ENCODE data around the gene EPRS1.

Gene EPRS1

DNA sequence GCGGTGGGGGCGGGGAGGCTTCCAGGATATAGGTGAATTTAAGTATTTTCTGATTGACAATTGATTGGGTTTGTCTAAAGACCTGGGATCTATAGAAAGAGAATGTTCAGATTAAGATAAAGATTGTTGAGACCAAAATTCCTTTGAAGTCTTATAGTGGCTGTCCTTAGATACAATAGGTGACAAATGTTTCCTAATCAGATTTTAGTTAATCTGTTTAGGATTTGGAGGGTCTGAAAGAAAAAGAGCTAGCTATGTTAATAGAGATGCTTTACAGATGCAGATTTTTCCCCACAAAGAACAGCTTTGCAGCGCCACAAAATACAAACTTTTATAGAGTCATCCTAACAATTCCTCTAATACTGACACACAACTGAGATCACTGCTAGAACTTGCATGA, 14.6 kb upstream of the EPRS1 start:
- TF ChIP-seq, protein P1, sequence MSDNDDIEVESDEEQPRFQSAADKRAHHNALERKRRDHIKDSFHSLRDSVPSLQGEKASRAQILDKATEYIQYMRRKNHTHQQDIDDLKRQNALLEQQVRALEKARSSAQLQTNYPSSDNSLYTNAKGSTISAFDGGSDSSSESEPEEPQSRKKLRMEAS (IDR thresholded peaks at IDR 0.05): no peak
- TF ChIP-seq, protein P2, sequence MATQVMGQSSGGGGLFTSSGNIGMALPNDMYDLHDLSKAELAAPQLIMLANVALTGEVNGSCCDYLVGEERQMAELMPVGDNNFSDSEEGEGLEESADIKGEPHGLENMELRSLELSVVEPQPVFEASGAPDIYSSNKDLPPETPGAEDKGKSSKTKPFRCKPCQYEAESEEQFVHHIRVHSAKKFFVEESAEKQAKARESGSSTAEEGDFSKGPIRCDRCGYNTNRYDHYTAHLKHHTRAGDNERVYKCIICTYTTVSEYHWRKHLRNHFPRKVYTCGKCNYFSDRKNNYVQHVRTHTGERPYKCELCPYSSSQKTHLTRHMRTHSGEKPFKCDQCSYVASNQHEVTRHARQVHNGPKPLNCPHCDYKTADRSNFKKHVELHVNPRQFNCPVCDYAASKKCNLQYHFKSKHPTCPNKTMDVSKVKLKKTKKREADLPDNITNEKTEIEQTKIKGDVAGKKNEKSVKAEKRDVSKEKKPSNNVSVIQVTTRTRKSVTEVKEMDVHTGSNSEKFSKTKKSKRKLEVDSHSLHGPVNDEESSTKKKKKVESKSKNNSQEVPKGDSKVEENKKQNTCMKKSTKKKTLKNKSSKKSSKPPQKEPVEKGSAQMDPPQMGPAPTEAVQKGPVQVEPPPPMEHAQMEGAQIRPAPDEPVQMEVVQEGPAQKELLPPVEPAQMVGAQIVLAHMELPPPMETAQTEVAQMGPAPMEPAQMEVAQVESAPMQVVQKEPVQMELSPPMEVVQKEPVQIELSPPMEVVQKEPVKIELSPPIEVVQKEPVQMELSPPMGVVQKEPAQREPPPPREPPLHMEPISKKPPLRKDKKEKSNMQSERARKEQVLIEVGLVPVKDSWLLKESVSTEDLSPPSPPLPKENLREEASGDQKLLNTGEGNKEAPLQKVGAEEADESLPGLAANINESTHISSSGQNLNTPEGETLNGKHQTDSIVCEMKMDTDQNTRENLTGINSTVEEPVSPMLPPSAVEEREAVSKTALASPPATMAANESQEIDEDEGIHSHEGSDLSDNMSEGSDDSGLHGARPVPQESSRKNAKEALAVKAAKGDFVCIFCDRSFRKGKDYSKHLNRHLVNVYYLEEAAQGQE (IDR thresholded peaks at IDR 0.05; ENCODE audit: low read depth): no peak
- TF ChIP-seq CREB1 (IDR thresholded peaks at IDR 0.05; ENCODE audit: low read depth) (no peak), CEBPB (IDR thresholded peaks at IDR 0.05) (no peak), EP300 (IDR thresholded peaks at IDR 0.05; ENCODE audit: borderline replicate concordance) (no peak), EGR1 (IDR thresholded peaks at IDR 0.05) (no peak), TEAD4 (IDR thresholded peaks at IDR 0.05) (no peak), TAF1 (IDR thresholded peaks at IDR 0.05; ENCODE audit: low read depth) (no peak), ZBTB7A (IDR thresholded peaks at IDR 0.05; ENCODE audit: low read depth) (no peak), FOXM1 (IDR thresholded peaks at IDR 0.05; ENCODE audit: borderline replicate concordance, low read depth) (no peak), NFIC (IDR thresholded peaks at IDR 0.05) (no peak), RAD21 (IDR thresholded peaks at IDR 0.05; ENCODE audit: low read depth) (no peak), YY1 (IDR thresholded peaks at IDR 0.05; ENCODE audit: low read depth) (no peak), TCF12 (IDR thresholded peaks at IDR 0.05; ENCODE audit: low read depth) (no peak)
- TF ChIP-seq, protein P3, sequence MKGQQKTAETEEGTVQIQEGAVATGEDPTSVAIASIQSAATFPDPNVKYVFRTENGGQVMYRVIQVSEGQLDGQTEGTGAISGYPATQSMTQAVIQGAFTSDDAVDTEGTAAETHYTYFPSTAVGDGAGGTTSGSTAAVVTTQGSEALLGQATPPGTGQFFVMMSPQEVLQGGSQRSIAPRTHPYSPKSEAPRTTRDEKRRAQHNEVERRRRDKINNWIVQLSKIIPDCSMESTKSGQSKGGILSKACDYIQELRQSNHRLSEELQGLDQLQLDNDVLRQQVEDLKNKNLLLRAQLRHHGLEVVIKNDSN (IDR thresholded peaks at IDR 0.05): no peak

DNA sequence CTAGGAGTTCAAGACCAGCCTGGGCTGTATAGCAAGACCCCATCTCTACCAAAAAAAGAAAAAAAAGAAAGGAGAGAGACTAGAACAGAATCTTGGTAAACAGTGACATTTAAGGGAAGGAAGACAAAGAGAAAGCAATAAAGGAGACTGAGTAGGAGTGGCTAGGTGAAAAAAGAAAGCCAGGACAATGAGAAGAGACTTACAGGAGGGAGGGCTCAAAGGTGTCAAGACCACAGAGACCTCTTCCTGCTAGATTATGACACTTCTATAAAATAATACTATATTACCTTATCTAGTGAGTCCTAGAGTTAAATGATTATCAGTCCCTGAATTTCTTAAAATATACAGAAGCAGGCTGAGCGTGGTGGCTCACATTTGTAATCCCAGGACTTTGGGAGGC, 10.1 kb upstream of the EPRS1 start:
- no peak for TF ChIP-seq EGR1 (IDR thresholded peaks at IDR 0.05)
- no peak for TF ChIP-seq TAF1 (IDR thresholded peaks at IDR 0.05; ENCODE audit: low read depth)
- TF ChIP-seq RAD21 (IDR thresholded peaks at IDR 0.05; ENCODE audit: low read depth): no peak
- TF ChIP-seq YY1 (IDR thresholded peaks at IDR 0.05; ENCODE audit: low read depth): no peak
- TF ChIP-seq FOXM1 (IDR thresholded peaks at IDR 0.05; ENCODE audit: borderline replicate concordance, low read depth): no peak
- TF ChIP-seq, protein P1 (IDR thresholded peaks at IDR 0.05): no peak
- TF ChIP-seq, protein P3 (IDR thresholded peaks at IDR 0.05): no peak

DNA sequence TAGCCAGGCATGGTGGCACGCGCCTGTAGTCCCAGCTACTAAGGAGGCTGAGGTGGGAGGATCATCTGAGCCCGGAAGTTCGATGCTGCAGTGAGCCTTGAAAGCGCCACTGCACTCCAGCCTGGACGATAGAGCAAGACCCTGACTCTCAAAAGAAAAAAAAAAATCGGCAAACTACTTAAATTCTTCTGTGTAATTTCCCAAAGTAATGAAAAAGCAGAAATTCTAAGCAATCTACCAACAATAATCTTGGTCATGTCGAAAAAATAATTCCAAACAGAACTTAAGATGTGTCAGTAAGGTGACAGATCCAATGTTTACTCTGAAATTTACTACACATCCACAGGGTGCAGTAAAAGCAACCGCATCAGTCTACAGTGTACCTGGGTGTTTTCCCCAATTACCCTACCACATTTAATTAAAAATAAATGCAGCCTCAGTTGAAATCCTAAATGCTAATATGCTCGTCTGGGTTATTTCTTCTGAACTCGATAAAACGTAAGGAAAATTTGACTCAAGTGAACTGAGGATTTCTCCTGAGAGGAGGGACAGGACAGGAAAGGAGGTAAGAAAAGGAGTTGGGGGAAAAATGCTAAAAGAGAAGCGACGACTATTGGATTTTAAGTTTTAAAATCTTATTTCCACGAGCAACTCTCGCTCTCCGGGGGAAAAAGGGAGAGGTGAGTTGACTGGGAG, 801 bp downstream of the EPRS1 start:
- no peak for TF ChIP-seq TAF1 (IDR thresholded peaks at IDR 0.05; ENCODE audit: low read depth)
- TF ChIP-seq ZBTB7A (IDR thresholded peaks at IDR 0.05; ENCODE audit: low read depth): no peak
- no peak for TF ChIP-seq TCF12 (IDR thresholded peaks at IDR 0.05; ENCODE audit: low read depth)
- TF ChIP-seq RAD21 (IDR thresholded peaks at IDR 0.05; ENCODE audit: low read depth): no peak

DNA sequence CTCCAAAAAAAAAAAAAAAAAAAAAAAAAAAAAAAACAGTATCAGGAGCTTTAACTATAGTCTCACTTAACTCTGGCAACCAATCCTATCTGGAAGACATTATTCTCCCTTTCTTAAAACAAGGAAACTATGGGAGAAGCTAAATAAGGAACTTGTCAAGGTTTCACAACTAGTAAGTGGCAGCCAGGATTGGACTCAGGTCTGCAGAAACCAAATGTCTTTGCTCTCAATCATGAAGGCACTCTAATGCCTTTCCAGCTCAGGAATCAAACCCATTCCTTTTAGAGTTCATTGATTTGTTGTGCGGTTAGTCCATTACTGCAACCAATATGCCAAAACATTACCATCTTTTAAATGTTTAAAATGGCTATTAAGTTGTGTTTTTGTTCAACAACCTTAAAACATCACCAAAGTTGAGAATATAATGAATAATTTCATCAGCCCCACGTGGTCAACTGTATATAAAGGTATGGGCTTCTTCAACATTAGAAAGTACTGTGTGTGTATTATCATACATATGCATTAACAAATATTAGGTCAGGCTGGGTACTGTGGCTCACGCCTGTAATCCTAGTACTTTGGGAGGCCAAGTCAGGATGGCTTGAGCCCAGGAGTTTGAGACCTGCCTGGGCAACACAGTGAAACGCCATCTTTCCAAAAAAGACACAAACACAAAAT, 1.5 kb downstream of the EPRS1 start:
- TF ChIP-seq, protein P1 (IDR thresholded peaks at IDR 0.05): no peak
- TF ChIP-seq CEBPB (IDR thresholded peaks at IDR 0.05) (no peak), EP300 (IDR thresholded peaks at IDR 0.05; ENCODE audit: borderline replicate concordance) (no peak), TCF12 (IDR thresholded peaks at IDR 0.05; ENCODE audit: low read depth) (no peak), EGR1 (IDR thresholded peaks at IDR 0.05) (no peak), TEAD4 (IDR thresholded peaks at IDR 0.05) (no peak)

DNA sequence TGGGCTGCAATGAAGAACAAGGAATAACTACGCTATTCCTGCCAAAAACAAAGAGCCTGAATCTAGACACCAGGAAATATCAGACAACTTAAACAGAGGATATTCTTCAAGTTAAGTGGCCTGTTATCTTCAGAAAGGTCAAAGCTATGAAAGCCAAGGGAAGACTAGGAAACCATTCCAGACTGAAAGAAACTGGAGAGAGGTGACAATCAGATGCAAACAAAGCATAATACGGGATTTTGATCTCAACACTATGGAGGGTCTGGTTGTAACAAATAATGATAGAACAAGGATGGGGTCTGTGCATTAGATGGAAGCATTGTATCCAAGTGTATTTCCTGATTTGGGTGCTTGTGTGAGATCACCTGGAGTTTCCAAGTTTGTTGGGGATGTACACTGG, 2.7 kb downstream of the EPRS1 start:
- TF ChIP-seq TCF12 (IDR thresholded peaks at IDR 0.05; ENCODE audit: low read depth) (no peak), NFIC (IDR thresholded peaks at IDR 0.05) (no peak), TAF1 (IDR thresholded peaks at IDR 0.05; ENCODE audit: low read depth) (no peak)

DNA sequence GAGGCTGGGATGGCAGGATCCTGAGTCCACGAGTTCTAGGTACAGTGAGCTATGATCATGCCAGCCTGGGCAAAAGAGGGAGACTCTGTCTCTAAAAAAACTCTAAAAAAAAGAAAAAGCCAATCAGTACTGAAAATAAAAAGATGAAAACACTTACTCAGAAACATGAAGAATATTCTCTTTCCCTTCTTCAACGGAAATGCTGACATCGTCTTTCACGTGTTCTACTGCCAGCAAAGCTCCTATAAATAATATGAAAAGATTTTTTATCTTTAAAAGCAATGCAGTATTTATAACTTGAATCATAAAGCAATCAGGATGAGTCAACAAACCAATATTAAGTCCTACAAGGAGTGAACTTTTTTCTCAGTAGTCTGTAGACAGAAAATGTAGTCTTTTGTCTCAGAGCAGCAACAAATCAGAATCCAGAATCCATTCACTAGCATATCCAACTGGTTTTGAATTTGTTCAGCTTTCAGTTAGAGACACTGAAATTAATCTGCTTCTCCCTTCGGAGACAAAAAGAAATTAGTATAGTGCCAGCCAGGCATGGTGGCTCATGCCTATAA, 6.2 kb downstream of the EPRS1 start:
- TF ChIP-seq CREB1 (IDR thresholded peaks at IDR 0.05; ENCODE audit: low read depth) (no peak), CEBPB (IDR thresholded peaks at IDR 0.05) (no peak), RAD21 (IDR thresholded peaks at IDR 0.05; ENCODE audit: low read depth) (no peak), EP300 (IDR thresholded peaks at IDR 0.05; ENCODE audit: borderline replicate concordance) (no peak), EGR1 (IDR thresholded peaks at IDR 0.05) (no peak), TCF12 (IDR thresholded peaks at IDR 0.05; ENCODE audit: low read depth) (no peak), ZBTB7A (IDR thresholded peaks at IDR 0.05; ENCODE audit: low read depth) (no peak), YY1 (IDR thresholded peaks at IDR 0.05; ENCODE audit: low read depth) (no peak), FOXM1 (IDR thresholded peaks at IDR 0.05; ENCODE audit: borderline replicate concordance, low read depth) (no peak), TAF1 (IDR thresholded peaks at IDR 0.05; ENCODE audit: low read depth) (no peak), TEAD4 (IDR thresholded peaks at IDR 0.05) (no peak), NFIC (IDR thresholded peaks at IDR 0.05) (no peak)
- TF ChIP-seq, protein P2 (IDR thresholded peaks at IDR 0.05; ENCODE audit: low read depth): no peak
- TF ChIP-seq, protein P1 (IDR thresholded peaks at IDR 0.05): no peak
- TF ChIP-seq, protein P3 (IDR thresholded peaks at IDR 0.05): no peak
